Mesenchymal stem cell (in vitro differentiated cells and primary cell): ENCODE results near the gene PAPPA.
A peak's percentile ranks its signal among the peaks of the same experiment; 100 is the strongest.

Experiments
- DNase-seq: peaks from one replicate; pipeline ENCODE4 v3.0.0-alpha.2; 2013
- H2AFZ ChIP-seq: one replicate; pipeline ENCODE4 v1.6.1; 2013; ENCODE audit warnings: low read depth, mild to moderate bottlenecking, control low read depth, inconsistent platforms, low read length, moderate library complexity
- H2AK5ac ChIP-seq: 2 replicates; pipeline ENCODE4 v1.6.1; 2013; ENCODE audit warnings: low read length, moderate library complexity, mild to moderate bottlenecking, inconsistent platforms; ENCODE audit not compliant: severe bottlenecking
- H2BK120ac ChIP-seq: one replicate; pipeline ENCODE4 v1.6.1; 2013; ENCODE audit warnings: low read depth, mild to moderate bottlenecking, inconsistent platforms, low read length, moderate library complexity
- H2BK12ac ChIP-seq, 2 experiments: one replicate each; pipeline ENCODE4 v1.6.1; 2013; ENCODE audit warnings: inconsistent platforms in 2 of 2, low read length in 2 of 2, mild to moderate bottlenecking in 2 of 2, moderate library complexity in 2 of 2, control low read depth in 1 of 2
- H2BK15ac ChIP-seq: one replicate; pipeline ENCODE4 v1.6.1; 2013; ENCODE audit warnings: mild to moderate bottlenecking, low read depth, inconsistent platforms; ENCODE audit not compliant: poor library complexity, severe bottlenecking
- H2BK5ac ChIP-seq: 2 replicates; pipeline ENCODE4 v1.6.1; 2013; ENCODE audit warnings: low read depth, mild to moderate bottlenecking, low read length, control low read depth, inconsistent platforms; ENCODE audit not compliant: poor library complexity, severe bottlenecking
- H3K14ac ChIP-seq, 2 experiments: one replicate each; pipeline ENCODE4 v1.6.1; 2013; ENCODE audit warnings: inconsistent platforms in 2 of 2, low read length in 2 of 2, control low read depth in 1 of 2, mild to moderate bottlenecking in 1 of 2, moderate library complexity in 1 of 2
- H3K18ac ChIP-seq, 2 experiments: one replicate each; pipeline ENCODE4 v1.6.1; 2013; ENCODE audit warnings: inconsistent platforms in 2 of 2, low read length in 2 of 2, control low read depth in 1 of 2, low read depth in 1 of 2, mild to moderate bottlenecking in 1 of 2
- H3K23ac ChIP-seq, 2 experiments: one replicate each; pipeline ENCODE4 v1.6.1; 2013; ENCODE audit warnings: inconsistent platforms in 2 of 2, low read length in 2 of 2, mild to moderate bottlenecking in 2 of 2, moderate library complexity in 2 of 2, control low read depth in 1 of 2
- H3K27ac ChIP-seq: 2 replicates; pipeline ENCODE4 v1.5.1; 2013; ENCODE audit warnings: mild to moderate bottlenecking, moderate library complexity, low read length, control low read depth, inconsistent platforms; ENCODE audit not compliant: poor library complexity, severe bottlenecking
- H3K27me3 ChIP-seq, 2 experiments: 2 replicates each; pipeline versions ENCODE4 v1.6.1 to v1.7.0; 2013; ENCODE audit warnings: low read length in 2 of 2, mild to moderate bottlenecking in 2 of 2, moderate library complexity in 2 of 2, control low read depth in 1 of 2, inconsistent platforms in 1 of 2; ENCODE audit not compliant: control insufficient read depth in 1 of 2, insufficient read depth in 1 of 2
- H3K36me3 ChIP-seq, 2 experiments: 2 replicates each; pipeline versions ENCODE4 v1.6.1 to v1.7.0; 2013; ENCODE audit warnings: low read length in 2 of 2, control low read depth in 1 of 2, inconsistent platforms in 1 of 2, low read depth in 1 of 2, mild to moderate bottlenecking in 1 of 2; ENCODE audit not compliant: insufficient read depth in 2 of 2, control insufficient read depth in 1 of 2
- H3K4ac ChIP-seq, 2 experiments: one replicate each; pipeline ENCODE4 v1.6.1; 2013; ENCODE audit warnings: inconsistent platforms in 2 of 2, low read length in 2 of 2, mild to moderate bottlenecking in 2 of 2, moderate library complexity in 2 of 2, control low read depth in 1 of 2, low read depth in 1 of 2
- H3K4me1 ChIP-seq: 2 replicates; pipeline ENCODE4 v1.6.1; 2013; ENCODE audit warnings: low read depth, low read length, control low read depth; ENCODE audit not compliant: control insufficient read depth, insufficient read depth
- H3K4me2 ChIP-seq: 2 replicates; pipeline ENCODE4 v1.6.1; 2013; ENCODE audit warnings: low read length, mild to moderate bottlenecking, inconsistent platforms; ENCODE audit not compliant: poor library complexity, severe bottlenecking
- H3K4me3 ChIP-seq, 2 experiments: 2 replicates each; pipeline versions ENCODE4 v1.5.1 to v1.7.0; 2013; ENCODE audit warnings: low read length in 2 of 2, mild to moderate bottlenecking in 2 of 2, control low read depth in 1 of 2, low read depth in 1 of 2; ENCODE audit not compliant: insufficient read depth in 1 of 2
- H3K79me1 ChIP-seq: replicated peaks from 2 replicates; pipeline ENCODE4 v1.6.1; 2013; ENCODE audit warnings: mild to moderate bottlenecking, control low read depth, low read length, inconsistent platforms; ENCODE audit not compliant: poor library complexity, severe bottlenecking
- H3K9ac ChIP-seq: 2 replicates; pipeline ENCODE4 v1.7.0; 2013; ENCODE audit warnings: mild to moderate bottlenecking, low read length, moderate library complexity
- H3K9me3 ChIP-seq: 2 replicates; pipeline ENCODE4 v1.7.0; 2013; ENCODE audit warnings: mild to moderate bottlenecking, low read length; ENCODE audit not compliant: control insufficient read depth
- H4K8ac ChIP-seq: one replicate; pipeline ENCODE4 v1.6.1; 2013; ENCODE audit warnings: inconsistent platforms, mild to moderate bottlenecking, low read length, moderate library complexity
- H4K91ac ChIP-seq: one replicate; pipeline ENCODE4 v1.6.1; 2013; ENCODE audit warnings: mild to moderate bottlenecking, low read length, inconsistent platforms
- WGBS: methylation state at CpG from one replicate; pipeline ENCODE4 v1.1.7; 2013; ENCODE audit warnings: mixed read lengths; 5-methylcytosine and 5-hydroxymethylcytosine counted together

The PAPPA gene

GRCh38 chr9:116264361-116264760 is 110.8 kb downstream of the PAPPA start:
- Histone ChIP-seq H2BK12ac (no peak overlapping the region), H2BK15ac (no peak overlapping the region), H3K4me1 (no peaks in the 10 kb centered on the region), H3K27me3 (no peaks in the 10 kb centered on the region), H3K27ac (no peak overlapping the region), H3K79me1 (no peaks in the 10 kb centered on the region), H3K36me3 (peaks cover 0 to 61% of the 10 kb centered on the region in 2 experiments), H3K9me3 (no peaks in the 10 kb centered on the region), H4K8ac (no peak overlapping the region), H3K23ac (no peak overlapping the region), H3K4me3 (no peak overlapping the region), H4K91ac (no peak overlapping the region), H3K18ac (no peak overlapping the region), H3K4me2 (no peak overlapping the region), H2AK5ac (no peak overlapping the region), H2AFZ (no peak overlapping the region), H2BK5ac (no peak overlapping the region), H2BK120ac (no peak overlapping the region), H3K14ac (no peak overlapping the region), H3K9ac (no peak overlapping the region), H3K4ac (no peak overlapping the region)
- no peak for DNase-seq
- 67% methylated on average over 1 of the region's 1 CpG for WGBS

GRCh38 chr9:116267021-116267420 is 113.4 kb downstream of the PAPPA start:
- Histone ChIP-seq H2AFZ (no peak overlapping the region), H3K4ac (no peak overlapping the region), H3K4me2 (no peak overlapping the region), H3K9me3 (no peaks in the 10 kb centered on the region), H2AK5ac (no peak overlapping the region), H3K9ac (no peak overlapping the region), H3K18ac (no peak overlapping the region), H2BK5ac (no peak overlapping the region), H3K23ac (no peak overlapping the region), H3K27ac (no peak overlapping the region), H3K4me3 (no peak overlapping the region), H4K8ac (no peak overlapping the region), H4K91ac (no peak overlapping the region), H3K27me3 (no peaks in the 10 kb centered on the region), H2BK12ac (no peak overlapping the region), H2BK120ac (no peak overlapping the region), H3K4me1 (peaks cover 1% of the 10 kb centered on the region), H3K14ac (no peak overlapping the region), H2BK15ac (no peak overlapping the region), H3K36me3 (peaks cover 3 to 74% of the 10 kb centered on the region in 2 experiments), H3K79me1 (no peaks in the 10 kb centered on the region)
- WGBS: no CpG with 5 or more reads among the region's 1 CpG
- DNase-seq: peak; percentile 53

GRCh38 chr9:116269250-116269649 is 115.7 kb downstream of the PAPPA start:
- peaks cover 1% of the 10 kb centered on the region for H3K4me1 ChIP-seq

GRCh38 chr9:116270546-116270945 is 117.0 kb downstream of the PAPPA start:
- H3K4ac ChIP-seq: no peak overlapping the region
- H3K9me3 ChIP-seq: no peaks in the 10 kb centered on the region
- no peak overlapping the region for H2BK12ac ChIP-seq
- WGBS: 98% methylated on average over 3 of the region's 3 CpGs
- H3K18ac ChIP-seq: no peak overlapping the region
- no peak overlapping the region for H3K4me2 ChIP-seq
- H4K8ac ChIP-seq: no peak overlapping the region
- no peak overlapping the region for H4K91ac ChIP-seq
- no peaks in the 10 kb centered on the region for H3K27me3 ChIP-seq
- no peak overlapping the region for H3K14ac ChIP-seq
- H2BK5ac ChIP-seq: no peak overlapping the region
- DNase-seq: no peak
- peaks cover 1% of the 10 kb centered on the region for H3K4me1 ChIP-seq
- peaks cover 3 to 84% of the 10 kb centered on the region in 2 experiments for H3K36me3 ChIP-seq
- H3K23ac ChIP-seq: no peak overlapping the region
- no peak overlapping the region for H3K27ac ChIP-seq
- peaks cover 1% of the 10 kb centered on the region for H3K79me1 ChIP-seq
- no peak overlapping the region for H3K9ac ChIP-seq
- no peak overlapping the region for H2BK120ac ChIP-seq
- no peak overlapping the region for H2AK5ac ChIP-seq
- H2AFZ ChIP-seq: no peak overlapping the region
- H3K4me3 ChIP-seq: no peak overlapping the region
- H2BK15ac ChIP-seq: no peak overlapping the region

More at GRCh38 chr9:116269250-116269649, 115.7 kb downstream of the PAPPA start:
- Histone ChIP-seq H3K14ac (no peak overlapping the region), H3K4me3 (no peak overlapping the region), H3K27me3 (no peaks in the 10 kb centered on the region), H2BK120ac (no peak overlapping the region), H2AK5ac (no peak overlapping the region), H3K36me3 (peaks cover 3 to 75% of the 10 kb centered on the region in 2 experiments), H3K4me2 (no peak overlapping the region), H4K91ac (no peak overlapping the region), H4K8ac (no peak overlapping the region), H3K27ac (no peak overlapping the region), H3K18ac (no peak overlapping the region), H2BK5ac (no peak overlapping the region), H2BK12ac (no peak overlapping the region), H3K9ac (no peak overlapping the region), H2BK15ac (no peak overlapping the region), H3K79me1 (peaks cover 1% of the 10 kb centered on the region), H2AFZ (no peak overlapping the region), H3K23ac (no peak overlapping the region), H3K4ac (no peak overlapping the region), H3K9me3 (no peaks in the 10 kb centered on the region)
- 70% methylated on average over 2 of the region's 2 CpGs for WGBS
- peak; percentile 54 for DNase-seq
